Stimulated activated CD4-positive, alpha-beta T cell treated with anti-CD3 and anti-CD28 coated beads, Interleukin-1b, Interleukin-23, amount 100 ng/mL, for 48 hours (primary cell): ENCODE measurements around the gene NT5E.
A peak's percentile ranks its signal among the peaks of the same experiment; 100 is the strongest.
"Not testable (repeated sequence)": the region's sequence is repeated elsewhere in the genome, so short reads cannot be mapped to it uniquely, and the experiment has no call there.

Experiments
- DNase-seq: peaks from one replicate; pipeline ENCODE4 v3.0.0-alpha.2; 2020

Gene NT5E

GRCh38 chr6:85494547-85495536 lies 45.0 kb downstream of the NT5E start:
- no peak for DNase-seq

GRCh38 chr6:85496009-85496579 lies 46.2 kb downstream of the NT5E start:
- DNase-seq: no peak

DNA sequence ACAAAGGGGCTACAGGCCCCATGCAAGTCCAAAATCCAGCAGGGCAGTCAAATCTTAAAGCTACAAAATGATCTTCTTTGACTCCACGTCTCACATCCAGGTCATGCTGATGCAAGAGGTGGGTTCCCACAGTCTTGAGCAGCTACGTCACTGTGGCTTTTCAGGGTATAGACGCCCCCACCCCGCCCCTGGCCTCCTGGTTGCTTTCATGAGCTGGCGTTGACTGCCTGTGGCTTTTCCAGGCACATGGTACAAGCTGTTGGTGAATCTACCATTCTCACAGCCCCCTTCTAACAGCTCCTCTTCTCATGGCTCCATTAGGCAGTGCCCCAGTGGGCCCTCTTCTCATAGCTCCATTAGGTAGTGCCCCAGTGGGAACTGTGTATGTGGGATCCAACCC lies 47.0 kb downstream of the NT5E start:
- no peak for DNase-seq

GRCh38 chr6:85498596-85499258 lies 48.8 kb downstream of the NT5E start:
- no peak for DNase-seq

GRCh38 chr6:85506441-85507093 lies 56.7 kb downstream of the NT5E start:
- peak; percentile 44 for DNase-seq

DNA sequence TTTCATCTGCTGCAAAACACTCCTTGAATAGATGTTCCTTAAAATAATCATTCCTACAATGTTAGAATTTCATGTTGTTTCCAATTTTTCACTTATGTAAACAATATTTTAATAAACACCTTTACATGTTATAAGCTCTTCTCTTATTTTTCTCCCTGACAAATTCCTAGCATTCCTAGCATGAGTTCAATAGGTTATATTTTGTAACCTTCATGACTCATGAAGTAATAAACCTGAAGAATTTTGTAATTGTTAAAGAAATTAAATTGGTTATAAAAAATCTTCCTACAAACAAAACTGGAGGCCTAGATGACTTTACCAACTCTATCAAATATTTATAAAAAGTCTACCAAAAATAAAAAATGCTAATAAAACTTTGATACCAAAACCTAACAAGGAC lies 66.3 kb downstream of the NT5E start:
- no peak for DNase-seq

GRCh38 chr6:85524281-85524680 lies 74.4 kb downstream of the NT5E start:
- not testable (repeated sequence) for DNase-seq

DNA sequence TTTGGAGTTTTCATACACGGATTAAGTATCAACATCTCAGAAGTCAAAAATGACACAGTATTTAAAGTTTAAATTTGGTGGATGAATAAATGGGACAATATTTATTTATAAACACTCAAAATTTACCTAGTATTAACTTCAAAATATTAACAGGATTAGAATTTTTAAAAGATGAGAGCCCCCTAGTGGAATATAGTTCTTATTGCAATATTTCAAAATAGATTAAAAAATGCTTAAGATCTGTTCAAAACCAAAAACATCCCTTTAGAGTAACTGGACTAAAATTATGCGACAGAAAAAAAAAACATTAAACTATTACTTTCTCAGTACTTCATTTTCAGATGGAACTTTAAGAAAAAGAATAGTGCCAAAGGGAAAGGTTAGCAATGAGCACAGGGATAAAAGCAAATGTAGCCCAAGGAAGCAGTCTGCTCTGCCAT lies 87.2 kb downstream of the NT5E start:
- no peak for DNase-seq

- no peak for DNase-seq
These were observed 94.9 kb downstream of the NT5E start for GRCh38 chr6:85544776-85545175.
